ENCODE results near the gene RNPC3.
"Not testable (repeated sequence)": the region's sequence is repeated elsewhere in the genome, so short reads cannot be mapped to it uniquely, and the experiment has no call there.

The RNPC3 gene

GRCh38 chr1:103560427-103560826, 34.9 kb downstream of the RNPC3 start:
- no peak for DNase-seq (ENCODE audit: low read depth in 3 of 3, low spot score in 1 of 3)

GRCh38 chr1:103561124-103561523, 35.6 kb downstream of the RNPC3 start:
- not testable (repeated sequence) for DNase-seq (ENCODE audit: low read depth in 3 of 3, low spot score in 1 of 3)

GRCh38 chr1:103561643-103562395, 36.3 kb downstream of the RNPC3 start:
- DNase-seq (ENCODE audit: low read depth in 3 of 3, low spot score in 1 of 3) = no peak

- no peak for DNase-seq (ENCODE audit: low read depth in 3 of 3, low spot score in 1 of 3)
Observed at GRCh38 chr1:103563056-103563455, 37.6 kb downstream of the RNPC3 start.

- no peak for DNase-seq (ENCODE audit: low read depth in 3 of 3, low spot score in 1 of 3)
Observed at GRCh38 chr1:103569493-103569892, 44.0 kb downstream of the RNPC3 start.

GRCh38 chr1:103571289-103571688, 45.8 kb downstream of the RNPC3 start, which contains the start of gene AMY2B:
Gene AMY2B (plus strand): TSS chr1:103571589. CDS start chr1:103571603, 14 bp downstream.
- not testable (repeated sequence) for DNase-seq (ENCODE audit: low read depth in 3 of 3, low spot score in 1 of 3)

GRCh38 chr1:103576065-103576464, 50.6 kb downstream of the RNPC3 start:
- no peak for DNase-seq (ENCODE audit: low read depth in 3 of 3, low spot score in 1 of 3)

- not testable (repeated sequence) for DNase-seq (ENCODE audit: low read depth in 3 of 3, low spot score in 1 of 3)
Observed at GRCh38 chr1:103576784-103577183, 51.3 kb downstream of the RNPC3 start.

GRCh38 chr1:103582464-103582863, 57.0 kb downstream of the RNPC3 start:
- no peak for DNase-seq (ENCODE audit: low read depth in 3 of 3, low spot score in 1 of 3)

GRCh38 chr1:103583887-103584286, 58.4 kb downstream of the RNPC3 start:
- no peak for DNase-seq (ENCODE audit: low read depth in 3 of 3, low spot score in 1 of 3)

GRCh38 chr1:103584537-103584936, 59.0 kb downstream of the RNPC3 start:
- no peak for DNase-seq (ENCODE audit: low read depth in 3 of 3, low spot score in 1 of 3)

GRCh38 chr1:103602740-103603139, 77.2 kb downstream of the RNPC3 start:
- not testable (repeated sequence) for DNase-seq (ENCODE audit: low read depth in 3 of 3, low spot score in 1 of 3)
